Stimulated activated CD4-positive, alpha-beta T cell treated with anti-CD3 and anti-CD28 coated beads, Interleukin-1b, Interleukin-23, amount 100 ng/mL, for 1 hour (primary cell): ENCODE measurements around the gene ATP5PO.
"Not testable (repeated sequence)": the region's sequence is repeated elsewhere in the genome, so short reads cannot be mapped to it uniquely, and the experiment has no call there.

ENCODE experiments used
- DNase-seq, 2 donors: peaks; one replicate each; pipeline ENCODE4 v3.0.0-alpha.2; 2020; ENCODE audit warnings: low read depth in 2 of 2

The ATP5PO gene

DNA sequence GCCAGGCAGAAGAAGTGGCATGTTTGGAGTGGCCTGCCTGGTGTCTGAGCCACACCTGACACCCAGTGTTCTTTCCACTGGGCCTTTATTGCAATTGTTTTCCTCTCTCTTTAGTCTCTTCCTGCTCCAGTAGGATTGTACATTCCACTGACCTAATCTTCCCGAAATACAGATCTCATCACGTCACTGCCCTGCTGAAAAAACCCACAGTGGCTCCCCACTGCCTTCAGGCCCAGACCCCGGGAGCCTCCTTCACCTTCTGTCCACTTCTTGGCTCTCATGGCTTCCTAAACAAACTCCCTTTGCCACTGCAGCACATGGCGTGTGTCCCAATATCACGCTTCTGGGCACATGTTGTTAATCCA lies 25.3 kb upstream of the ATP5PO start:
- no peak for DNase-seq

DNA sequence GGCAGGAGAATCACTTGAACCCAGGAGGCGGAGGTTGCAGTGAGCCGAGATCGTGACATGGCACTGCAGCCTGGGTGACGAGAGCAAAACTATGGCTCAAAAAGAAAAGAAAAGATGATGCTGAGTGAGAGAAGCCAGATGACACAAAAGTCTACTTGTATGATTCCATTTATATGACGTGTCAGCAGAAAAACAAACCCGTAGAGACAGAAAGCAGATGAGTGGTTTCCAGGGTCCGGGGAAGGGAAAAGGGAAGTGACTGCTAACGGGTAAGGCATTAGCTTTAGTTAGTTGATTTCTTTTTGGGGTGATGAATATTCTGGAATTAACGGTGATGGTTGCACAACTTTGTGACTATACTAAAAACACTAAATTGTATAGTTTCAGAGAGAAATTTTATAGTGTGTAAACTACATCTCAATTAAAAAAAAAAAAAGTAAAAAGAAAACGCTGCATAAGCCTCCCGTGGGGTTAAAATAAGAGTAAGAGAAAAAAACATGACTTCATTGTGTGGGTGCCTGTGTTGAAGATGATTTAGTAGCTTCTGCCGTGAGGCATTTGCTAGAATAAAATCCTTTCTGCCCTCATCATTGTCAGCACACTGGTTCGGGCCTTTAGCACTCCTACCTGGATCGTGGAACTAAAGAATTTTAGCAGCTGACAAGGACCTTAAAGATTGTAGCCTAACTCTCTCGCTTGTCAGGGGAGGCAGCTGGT lies 24.7 kb upstream of the ATP5PO start:
- DNase-seq = no peak

DNA sequence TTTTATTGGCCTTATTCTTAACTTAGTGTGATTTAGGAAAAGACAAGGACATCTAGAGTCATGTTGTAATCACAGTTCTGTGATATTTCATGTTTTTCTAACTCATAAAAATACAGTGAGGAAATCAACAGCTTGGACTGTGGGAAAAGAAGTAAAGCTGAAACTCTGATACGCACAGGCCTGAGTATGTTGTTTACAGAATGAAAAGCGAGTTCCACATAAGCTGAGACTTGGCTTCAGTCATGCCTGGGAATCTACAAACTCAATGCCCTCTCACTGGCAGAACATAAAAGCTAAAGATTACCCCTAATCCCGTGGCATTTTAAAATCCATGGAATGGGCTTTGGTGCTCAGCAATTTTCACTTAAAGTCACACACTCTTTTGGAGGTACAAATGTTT lies 23.6 kb upstream of the ATP5PO start:
- no peak for DNase-seq

DNA sequence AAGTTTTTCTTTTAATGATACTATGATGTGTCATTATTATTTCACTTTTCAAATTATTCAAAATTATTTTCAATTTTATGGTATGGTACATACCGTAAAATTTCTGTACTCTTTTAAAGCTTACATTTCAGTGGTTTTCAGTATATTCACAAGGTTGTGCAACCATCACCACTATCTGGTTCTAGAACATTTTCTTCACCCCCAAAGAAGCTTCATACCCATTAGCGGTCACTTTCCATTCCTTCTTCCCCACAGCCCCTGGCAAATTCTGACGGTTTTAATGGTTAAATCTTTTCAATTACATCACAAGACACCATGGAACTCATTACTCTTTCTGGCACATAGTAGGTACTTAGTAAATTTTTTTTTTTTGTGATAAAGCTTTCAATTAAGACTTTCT lies 22.8 kb upstream of the ATP5PO start:
- no peak for DNase-seq

DNA sequence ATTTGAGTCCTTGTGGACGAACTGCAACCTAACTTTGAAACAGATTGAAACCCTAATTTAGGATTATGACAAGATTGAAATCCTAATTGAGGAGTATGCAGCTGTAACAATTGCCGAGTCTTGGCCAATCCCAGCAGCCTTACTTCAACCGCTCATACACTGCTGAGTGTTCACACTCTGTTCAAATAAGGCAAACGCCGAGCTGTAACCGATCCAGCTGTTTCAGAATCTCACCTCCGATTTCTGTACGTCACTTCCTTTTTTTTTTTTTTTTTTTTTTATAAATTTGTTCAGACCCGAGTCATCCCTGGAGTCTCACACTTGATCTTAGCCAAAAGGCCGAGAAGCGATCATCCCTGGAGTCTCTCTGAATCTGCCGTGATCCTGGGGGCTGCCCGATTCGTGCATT lies 22.3 kb upstream of the ATP5PO start:
- DNase-seq = no peak

DNA sequence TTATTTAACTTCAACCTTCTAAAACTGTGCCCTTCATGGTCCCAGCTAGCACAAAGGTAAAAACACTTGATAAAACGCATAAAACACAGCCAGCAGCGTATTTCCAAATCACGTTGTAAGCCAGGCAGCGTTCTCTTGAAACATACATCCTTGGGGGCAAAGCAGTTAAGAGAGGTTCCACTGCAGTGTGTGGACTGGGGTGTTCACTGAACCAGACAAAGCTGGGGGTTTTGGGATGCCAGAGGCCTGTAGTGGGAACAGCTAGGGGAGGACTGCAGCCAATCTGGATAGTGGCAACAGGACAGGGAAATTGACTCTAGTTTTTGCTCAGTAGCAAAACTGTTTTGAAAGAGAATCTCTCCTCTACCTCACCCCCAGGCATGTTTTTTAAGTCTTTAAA lies 21.5 kb upstream of the ATP5PO start:
- DNase-seq = no peak

DNA sequence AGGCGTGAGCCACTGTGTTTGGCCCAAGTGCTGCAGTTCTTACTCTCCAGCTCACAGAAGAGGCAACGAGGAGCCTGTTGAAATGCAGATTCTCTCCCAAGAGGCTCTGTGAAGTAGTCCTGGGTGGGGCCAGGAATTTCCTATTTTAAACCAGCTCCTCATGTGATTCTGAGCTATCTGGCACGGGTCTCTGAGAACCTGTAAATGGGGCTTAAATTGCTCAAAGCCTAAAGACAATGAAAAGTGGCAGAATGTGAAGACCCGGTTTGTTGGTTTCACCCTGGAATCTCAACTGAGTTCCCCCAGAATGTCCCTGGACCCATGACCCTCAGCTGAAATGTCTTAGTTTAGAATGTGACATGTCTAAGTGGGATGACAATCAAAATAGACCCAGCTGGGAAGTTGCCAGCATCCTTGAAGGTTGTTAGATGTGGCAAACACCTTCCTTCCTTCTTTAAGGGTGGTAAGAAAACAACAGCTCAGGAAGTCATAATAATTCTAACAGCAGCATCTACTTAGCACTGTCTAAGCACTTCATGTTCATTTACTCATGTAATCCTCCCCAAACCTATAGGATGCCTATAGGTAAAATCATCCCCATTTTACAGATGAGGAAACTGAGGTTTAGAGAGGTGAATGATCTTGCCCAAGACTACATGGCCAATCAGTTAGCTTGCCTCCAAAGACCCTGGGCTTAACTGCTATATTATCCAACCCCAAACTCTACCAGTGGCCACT lies 20.9 kb upstream of the ATP5PO start:
- DNase-seq = no peak

DNA sequence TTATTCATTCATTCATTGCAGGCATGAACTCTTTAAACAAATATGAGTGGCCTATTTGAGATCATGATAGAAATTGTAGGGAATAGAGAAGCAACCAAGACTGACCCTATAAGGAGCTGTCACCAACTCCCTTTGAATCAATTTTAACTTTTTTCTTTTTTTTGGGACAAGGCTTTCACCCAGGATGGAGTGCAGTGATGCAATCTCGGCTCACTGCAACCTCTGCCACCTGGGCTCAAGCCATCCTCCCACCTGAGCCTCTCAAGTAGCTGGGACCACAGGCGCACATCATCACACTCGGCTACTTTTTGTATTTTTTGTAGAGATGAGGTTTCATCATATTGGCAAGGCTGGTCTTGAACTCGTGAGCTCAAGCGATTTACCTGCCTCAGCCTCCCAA lies 17.1 kb upstream of the ATP5PO start:
- no peak for DNase-seq

DNA sequence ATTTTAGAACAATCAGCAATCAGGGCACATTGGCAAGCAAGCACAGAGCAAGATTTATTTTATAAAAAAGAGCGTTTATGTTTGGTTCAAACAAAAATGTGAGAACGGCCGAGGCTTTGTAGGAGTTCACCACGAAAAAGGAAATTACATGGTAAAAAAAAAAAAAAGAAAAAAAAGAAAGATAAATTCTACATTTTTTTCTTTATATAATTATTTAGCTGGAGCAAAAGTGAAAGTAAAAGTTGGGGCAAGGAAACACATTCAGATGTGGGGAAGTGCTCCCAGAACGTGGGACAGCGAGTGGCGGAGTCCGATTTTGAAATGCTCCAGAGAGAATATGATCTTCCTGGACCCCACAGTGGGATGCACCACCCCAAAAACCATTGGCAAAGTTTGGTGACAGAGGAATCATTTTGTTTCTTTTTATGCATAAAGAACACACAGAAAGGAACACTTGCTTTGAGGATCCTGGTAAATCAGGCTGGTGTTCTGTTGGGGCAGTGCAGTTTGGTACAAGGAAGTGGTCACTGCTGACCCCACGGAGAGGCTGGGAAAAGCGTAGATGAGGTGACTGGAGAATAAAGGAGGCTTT lies 16.3 kb upstream of the ATP5PO start:
- no peak for DNase-seq

DNA sequence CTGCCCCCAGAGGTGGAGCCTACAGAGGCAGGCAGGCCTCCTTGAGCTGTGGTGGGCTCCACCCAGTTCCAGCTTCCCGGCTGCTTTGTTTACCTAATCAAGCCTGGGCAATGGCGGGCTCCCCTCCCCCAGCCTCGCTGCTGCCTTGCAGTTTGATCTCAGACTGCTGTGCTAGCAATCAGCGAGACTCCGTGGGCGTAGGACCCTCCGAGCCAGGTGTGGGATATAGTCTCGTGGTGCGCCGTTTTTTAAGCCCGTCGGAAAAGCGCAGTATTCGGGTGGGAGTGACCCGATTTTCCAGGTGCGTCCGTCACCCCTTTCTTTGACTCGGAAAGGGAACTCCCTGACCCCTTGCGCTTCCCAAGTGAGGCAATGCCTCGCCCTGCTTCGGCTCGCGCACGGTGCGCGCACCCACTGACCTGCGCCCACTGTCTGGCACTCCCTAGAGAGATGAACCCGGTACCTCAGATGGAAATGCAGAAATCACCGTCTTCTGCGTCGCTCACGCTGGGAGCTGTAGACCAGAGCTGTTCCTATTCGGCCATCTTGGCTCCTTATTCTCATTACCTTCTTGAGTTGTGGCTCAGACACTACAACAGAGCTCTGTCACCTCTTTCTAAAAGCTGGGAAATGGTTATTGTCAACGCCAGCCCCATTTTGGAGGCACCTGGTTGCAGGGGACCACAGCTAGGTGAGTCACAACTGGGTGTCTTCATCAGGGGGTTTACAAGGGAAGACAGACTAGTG lies 15.6 kb upstream of the ATP5PO start:
- DNase-seq = peak in 1 of 2 donors; percentile 57

DNA sequence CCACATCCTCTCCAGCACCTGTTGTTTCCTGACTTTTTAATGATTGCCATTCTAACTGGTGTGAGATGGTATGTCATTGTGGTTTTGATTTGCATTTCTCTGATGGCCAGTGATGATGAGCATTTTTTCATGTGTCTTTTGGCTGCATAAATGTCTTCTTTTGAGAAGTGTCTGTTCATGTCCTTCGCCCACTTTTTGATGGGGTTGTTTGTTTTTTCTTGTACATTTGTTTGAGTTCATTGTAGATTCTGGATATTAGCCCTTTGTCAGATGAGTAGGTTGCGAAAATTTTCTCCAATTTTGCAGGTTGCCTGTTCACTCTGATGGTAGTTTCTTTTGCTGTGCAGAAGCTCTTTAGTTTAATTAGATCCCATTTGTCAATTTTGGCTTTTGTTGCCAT lies 10.6 kb upstream of the ATP5PO start:
- DNase-seq = not testable (repeated sequence)

DNA sequence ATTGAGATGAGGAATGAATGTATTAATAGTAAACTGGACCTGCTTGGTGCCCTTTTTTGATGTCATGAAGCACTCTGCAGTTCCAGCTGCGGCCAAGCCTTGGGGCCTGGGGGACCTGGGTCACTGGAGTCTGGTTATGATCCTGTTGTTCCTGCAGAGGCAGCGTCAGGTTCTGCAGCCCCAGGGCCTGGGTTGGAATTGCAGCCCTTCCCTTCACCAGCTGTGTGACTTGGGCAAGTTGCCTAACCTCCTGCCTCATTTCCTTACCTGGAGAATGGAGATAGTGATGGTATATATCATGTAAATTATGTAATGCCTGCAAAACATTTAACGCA lies 9.1 kb upstream of the ATP5PO start:
- no peak for DNase-seq

DNA sequence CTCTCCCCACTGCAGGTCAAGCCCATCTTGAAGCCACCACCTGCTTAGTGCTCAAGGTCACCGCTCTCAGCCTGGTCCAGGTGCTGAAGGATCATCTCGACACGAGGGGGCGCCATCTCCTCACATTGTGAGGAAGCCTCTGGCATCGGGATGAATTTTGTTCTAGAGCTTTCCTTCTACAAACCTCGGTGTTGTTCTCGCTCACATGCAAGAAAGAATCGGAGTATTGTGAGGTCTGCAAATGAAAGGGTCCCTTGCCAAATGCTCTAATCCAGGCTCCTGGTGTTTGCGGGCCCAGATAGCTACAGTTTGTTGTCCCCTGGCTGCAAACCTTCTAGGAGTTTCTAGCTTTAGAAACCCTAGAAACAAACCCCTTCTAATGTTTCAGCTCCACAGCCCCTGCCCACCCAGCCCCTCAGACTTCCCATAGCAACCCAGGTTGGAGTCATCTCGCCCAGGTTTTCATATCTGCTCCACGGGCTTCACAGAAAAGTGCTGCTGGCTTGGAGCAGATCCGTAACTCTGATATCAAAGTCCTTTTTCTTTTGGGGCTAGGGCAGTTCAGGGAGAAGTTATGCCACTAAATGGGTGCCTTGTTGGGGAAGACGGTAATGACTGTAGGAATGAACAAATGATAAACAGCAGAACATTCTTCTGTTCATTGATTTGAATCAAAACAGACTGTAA lies 8.6 kb upstream of the ATP5PO start:
- DNase-seq = peak; percentile 79 to 93

DNA sequence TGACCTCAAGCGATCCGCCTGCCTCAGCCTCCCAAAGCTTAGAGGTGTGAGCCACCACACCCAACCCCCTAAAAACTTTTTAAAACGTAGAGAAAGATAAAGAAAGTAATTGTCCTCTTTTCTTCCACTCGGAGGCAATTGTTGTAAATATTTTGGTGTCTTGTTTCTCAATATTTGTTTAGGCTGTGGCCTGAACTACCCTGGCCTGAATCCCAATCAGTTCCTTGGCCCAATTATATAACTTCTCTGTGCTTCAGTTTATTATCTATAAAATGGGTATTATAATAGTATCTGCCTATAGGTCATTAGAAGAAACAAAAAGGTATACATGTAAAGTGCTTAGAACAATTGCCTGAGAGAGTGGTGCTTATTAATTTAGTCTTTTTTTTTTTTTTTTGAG lies 1.8 kb upstream of the ATP5PO start:
- DNase-seq = no peak

DNA sequence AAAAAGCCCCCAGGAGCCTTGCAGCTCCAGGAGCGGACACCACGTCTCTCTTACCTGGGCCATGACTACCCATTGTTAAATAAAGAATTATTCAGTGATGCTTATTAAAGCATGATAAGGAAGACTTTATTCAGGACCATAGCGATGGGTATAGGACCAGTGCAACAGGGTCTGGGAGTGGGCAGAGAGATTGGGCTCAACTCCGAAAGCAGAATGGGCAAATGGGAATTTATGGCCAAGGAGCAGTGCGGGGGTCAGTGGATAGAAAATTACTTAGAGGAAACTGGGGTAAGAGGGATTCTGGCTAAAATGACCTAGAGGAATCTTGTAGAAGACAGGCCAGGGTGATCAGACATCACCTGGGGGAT lies 580 bp upstream of the ATP5PO start:
- no peak for DNase-seq

DNA sequence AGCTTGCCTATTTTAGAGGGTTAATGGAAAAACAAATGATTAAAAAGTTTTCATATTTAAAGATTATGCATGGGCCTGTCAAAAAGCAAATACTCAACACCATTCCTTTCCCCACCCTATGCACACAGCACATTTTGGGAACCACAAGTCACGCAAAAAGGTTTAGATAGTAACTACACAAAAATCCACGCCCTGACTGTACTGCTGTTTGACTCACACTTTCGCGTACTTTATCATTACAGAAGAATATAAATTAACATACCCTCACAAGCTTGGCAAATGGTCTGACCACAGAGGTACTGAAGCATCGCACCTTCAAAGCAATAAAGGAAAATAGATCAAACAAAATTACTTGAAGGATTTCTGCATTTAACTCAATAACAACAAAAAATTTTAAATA lies 1.4 kb downstream of the ATP5PO start:
- no peak for DNase-seq

DNA sequence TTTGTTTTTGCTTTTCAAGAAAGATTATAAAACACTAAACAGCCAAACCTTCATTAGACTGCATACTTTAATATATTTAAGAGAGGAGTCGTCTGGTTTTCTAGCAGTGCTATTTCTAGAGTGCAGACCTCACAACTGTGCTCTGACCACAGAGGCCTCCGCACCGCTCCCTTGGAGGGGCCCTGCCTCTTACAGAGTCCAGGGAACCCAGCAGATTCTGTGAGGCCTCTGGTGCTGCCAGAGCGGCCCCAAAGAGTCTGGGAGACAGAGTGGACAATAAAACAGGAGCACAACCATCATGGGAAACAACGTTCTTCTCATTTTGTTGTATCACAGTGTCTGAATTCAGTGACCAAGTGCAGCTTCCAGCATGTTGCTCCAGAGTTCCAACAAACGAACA lies 5.8 kb downstream of the ATP5PO start:
- no peak for DNase-seq

DNA sequence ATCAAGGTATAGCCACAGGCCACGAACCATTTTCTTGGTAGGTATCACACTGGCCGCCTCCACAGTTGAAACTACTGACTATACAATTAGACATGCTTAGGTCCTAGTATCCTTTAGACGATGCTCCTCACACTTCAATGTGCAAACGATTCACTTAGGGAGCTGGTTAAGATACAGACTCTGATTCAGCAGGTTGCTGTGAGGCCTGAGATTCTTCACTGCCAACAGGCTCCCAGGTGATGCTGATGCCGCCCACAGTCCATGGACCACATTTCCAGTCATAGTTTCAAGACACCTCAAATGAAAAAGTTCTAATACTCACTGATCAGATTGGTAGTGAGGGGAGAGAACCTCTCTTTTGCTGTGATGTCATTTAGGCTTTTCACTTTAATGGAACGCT lies 6.8 kb downstream of the ATP5PO start:
- no peak for DNase-seq

DNA sequence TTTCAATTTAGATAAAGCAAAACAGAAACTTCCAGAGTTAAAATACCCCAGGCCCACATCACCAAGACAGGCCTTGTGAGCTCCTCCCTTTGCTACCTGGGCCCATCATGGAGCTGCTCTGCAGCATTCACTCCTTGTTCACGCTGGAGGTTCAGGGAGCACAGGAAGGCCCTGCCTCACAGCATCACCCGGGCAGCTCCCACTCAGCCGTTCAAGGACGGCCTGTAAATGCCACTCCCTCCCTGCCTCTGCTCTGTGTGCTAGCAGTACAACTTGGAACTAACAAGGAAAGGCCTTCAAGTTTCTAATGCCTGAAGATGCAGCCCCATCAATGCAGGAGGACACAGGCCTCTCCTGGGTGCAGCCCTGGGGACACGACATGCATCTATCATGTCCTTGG lies 11.6 kb downstream of the ATP5PO start:
- no peak for DNase-seq

DNA sequence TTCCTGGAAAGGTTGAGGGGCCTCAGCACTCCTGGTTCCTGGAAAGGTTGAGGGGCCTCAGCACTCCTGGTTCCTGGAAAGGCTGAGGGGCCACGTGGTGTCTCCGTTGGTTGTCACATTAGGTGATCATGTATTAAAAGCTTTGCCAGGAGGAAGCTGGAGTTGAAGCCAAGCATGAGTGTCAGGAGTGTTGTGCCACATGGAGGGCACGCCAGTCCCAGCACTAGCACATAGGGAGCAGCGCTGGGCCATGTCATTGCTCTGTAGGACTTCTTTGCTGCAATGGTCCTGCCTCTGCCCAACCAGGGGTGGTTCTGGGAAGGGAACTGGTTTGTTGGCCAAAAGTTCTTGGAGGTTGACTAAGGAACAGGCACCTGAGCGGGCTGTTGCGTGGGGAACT lies 13.3 kb downstream of the ATP5PO start:
- DNase-seq = no peak

DNA sequence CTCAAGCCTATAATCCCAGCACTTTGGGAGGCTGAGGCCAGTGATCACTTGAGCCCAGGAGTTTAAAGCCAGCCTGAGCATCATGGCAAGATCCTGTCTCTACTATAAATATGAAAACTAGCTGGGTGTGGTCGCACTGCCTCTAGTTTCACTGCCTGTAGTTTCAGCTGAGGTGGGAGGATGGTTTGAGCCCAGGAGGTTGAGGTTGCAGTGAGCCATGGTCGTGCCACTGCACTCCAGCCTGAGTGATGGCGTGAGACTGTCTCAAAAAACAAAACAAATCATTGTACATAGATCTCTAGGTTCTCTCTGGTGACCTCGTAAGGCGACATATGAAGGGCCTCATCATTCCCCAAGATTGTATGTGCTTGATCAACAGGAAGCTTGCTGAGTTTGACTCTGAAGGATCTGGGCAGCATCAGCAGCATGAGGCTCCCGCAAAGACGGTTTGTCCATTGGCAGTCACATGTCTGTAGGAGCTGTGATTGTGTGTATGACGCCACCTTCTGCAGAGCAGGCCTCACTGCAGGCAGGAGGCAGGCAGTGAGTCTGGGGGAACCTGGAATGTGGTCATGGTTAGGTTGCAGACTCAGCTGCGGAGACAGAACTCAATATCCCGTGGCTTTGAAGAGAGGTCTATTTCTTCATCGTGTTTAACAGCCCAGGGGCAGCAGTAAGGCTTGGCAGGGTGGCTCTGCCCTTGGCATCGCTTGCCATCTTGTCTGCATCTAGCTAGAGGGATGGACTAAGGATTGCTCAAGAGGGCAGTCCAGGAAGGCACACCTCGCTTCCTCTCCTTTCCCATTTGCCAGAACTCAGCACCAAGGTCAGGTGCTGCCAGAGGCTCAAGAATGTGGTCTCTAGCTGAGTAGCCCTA lies 14.0 kb downstream of the ATP5PO start:
- DNase-seq = no peak
